ENCODE data around the gene GPR160. TPM values are rescaled to one million over a fixed set of nuclear protein-coding genes. Genes with fewer than 3 reads are reported as not detected.

The GPR160 gene
- polyA plus RNA-seq, 1 donor from 2014 or later, result 4.0 TPM

DNA sequence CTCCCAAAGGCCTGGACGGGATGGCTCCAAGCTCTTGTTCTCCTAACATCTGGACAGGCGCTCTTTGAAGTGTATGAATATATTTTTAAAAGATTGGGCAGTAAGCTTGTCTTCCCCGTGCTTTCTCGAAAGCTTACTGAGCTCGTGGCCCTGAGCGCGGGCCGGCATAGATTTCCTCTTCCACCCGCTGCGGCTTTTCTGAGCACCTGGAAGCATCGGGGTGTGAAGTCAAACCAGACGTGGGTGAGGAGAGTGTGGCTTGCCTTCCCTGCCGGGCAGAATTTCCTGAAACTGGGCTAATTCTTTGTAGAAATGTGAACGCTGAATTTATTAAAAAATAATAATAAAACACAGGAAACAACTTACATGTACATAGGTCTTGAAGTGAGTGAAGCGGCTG lies 25.9 kb downstream of the GPR160 start:
- no peak overlapping the region for H3K27ac ChIP-seq (ENCODE audit: low read length)
- no peaks in the 10 kb centered on the region for H3K36me3 ChIP-seq (ENCODE audit: insufficient read depth, low read length)
- no peak for TF ChIP-seq RAD21 (conservative IDR thresholded peaks at IDR 0.05)
- no peak for TF ChIP-seq EP300 (conservative IDR thresholded peaks at IDR 0.05; ENCODE audit: poor library complexity, severe bottlenecking)
- no peak for TF ChIP-seq TAF1 (IDR thresholded peaks at IDR 0.05; ENCODE audit: low read depth)
- TF ChIP-seq, protein P1, sequence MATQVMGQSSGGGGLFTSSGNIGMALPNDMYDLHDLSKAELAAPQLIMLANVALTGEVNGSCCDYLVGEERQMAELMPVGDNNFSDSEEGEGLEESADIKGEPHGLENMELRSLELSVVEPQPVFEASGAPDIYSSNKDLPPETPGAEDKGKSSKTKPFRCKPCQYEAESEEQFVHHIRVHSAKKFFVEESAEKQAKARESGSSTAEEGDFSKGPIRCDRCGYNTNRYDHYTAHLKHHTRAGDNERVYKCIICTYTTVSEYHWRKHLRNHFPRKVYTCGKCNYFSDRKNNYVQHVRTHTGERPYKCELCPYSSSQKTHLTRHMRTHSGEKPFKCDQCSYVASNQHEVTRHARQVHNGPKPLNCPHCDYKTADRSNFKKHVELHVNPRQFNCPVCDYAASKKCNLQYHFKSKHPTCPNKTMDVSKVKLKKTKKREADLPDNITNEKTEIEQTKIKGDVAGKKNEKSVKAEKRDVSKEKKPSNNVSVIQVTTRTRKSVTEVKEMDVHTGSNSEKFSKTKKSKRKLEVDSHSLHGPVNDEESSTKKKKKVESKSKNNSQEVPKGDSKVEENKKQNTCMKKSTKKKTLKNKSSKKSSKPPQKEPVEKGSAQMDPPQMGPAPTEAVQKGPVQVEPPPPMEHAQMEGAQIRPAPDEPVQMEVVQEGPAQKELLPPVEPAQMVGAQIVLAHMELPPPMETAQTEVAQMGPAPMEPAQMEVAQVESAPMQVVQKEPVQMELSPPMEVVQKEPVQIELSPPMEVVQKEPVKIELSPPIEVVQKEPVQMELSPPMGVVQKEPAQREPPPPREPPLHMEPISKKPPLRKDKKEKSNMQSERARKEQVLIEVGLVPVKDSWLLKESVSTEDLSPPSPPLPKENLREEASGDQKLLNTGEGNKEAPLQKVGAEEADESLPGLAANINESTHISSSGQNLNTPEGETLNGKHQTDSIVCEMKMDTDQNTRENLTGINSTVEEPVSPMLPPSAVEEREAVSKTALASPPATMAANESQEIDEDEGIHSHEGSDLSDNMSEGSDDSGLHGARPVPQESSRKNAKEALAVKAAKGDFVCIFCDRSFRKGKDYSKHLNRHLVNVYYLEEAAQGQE (IDR thresholded peaks at IDR 0.05; ENCODE audit: borderline replicate concordance), result no peak
- TF ChIP-seq POLR2AphosphoS5 (IDR thresholded peaks at IDR 0.05), result no peak
- TF ChIP-seq, protein P2, sequence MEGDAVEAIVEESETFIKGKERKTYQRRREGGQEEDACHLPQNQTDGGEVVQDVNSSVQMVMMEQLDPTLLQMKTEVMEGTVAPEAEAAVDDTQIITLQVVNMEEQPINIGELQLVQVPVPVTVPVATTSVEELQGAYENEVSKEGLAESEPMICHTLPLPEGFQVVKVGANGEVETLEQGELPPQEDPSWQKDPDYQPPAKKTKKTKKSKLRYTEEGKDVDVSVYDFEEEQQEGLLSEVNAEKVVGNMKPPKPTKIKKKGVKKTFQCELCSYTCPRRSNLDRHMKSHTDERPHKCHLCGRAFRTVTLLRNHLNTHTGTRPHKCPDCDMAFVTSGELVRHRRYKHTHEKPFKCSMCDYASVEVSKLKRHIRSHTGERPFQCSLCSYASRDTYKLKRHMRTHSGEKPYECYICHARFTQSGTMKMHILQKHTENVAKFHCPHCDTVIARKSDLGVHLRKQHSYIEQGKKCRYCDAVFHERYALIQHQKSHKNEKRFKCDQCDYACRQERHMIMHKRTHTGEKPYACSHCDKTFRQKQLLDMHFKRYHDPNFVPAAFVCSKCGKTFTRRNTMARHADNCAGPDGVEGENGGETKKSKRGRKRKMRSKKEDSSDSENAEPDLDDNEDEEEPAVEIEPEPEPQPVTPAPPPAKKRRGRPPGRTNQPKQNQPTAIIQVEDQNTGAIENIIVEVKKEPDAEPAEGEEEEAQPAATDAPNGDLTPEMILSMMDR (IDR thresholded peaks at IDR 0.05; ENCODE audit: poor library complexity, severe bottlenecking), result no peak
- TF ChIP-seq SMC3 (conservative IDR thresholded peaks at IDR 0.05; ENCODE audit: poor library complexity), result no peak
- no peak overlapping the region for H3K4me2 ChIP-seq (ENCODE audit: low read length)
- H3K27me3 ChIP-seq (ENCODE audit: insufficient read depth, low read depth, low read length), result no peaks in the 10 kb centered on the region
- no peak overlapping the region for H2AFZ ChIP-seq (ENCODE audit: low read depth, low read length)
- H3K9me3 ChIP-seq (ENCODE audit: low read length), result no peaks in the 10 kb centered on the region
- H4K20me1 ChIP-seq (ENCODE audit: insufficient read depth), result no peaks in the 10 kb centered on the region
- H3K4me3 ChIP-seq (ENCODE audit: low read length), result no peak overlapping the region
- H3K9ac ChIP-seq (ENCODE audit: low read length), result no peak overlapping the region
- H3K79me2 ChIP-seq (replicated peaks; ENCODE audit: insufficient read depth, low read length), result no peaks in the 10 kb centered on the region
- H3F3A ChIP-seq (ENCODE audit: insufficient read depth, low read length, poor library complexity, severe bottlenecking), result no peaks in the 10 kb centered on the region
- no peaks in the 10 kb centered on the region for H3K9me2 ChIP-seq (ENCODE audit: insufficient read depth, low read length)

DNA sequence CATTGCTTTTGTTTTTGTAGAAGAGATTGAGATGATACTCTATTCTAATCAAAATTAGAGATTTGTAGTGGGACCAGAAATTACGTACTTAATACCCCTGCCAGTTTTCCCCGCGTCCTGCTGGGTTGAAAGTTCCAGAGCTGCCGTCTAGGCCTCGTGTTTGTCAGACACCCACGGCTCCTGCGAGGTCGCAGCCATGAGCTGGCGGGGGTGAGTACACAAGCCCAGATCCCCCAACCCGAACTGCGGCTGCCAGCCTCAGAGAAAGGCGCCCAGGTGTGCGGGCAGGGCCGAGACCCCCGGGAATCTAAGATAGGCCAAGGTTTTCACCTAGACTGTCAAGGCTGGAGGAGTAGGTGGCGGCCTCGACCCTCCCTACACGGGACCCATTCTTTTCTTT lies 26.3 kb downstream of the GPR160 start:
- H4K20me1 ChIP-seq (ENCODE audit: insufficient read depth), result no peaks in the 10 kb centered on the region
- no peaks in the 10 kb centered on the region for H3K79me2 ChIP-seq (replicated peaks; ENCODE audit: insufficient read depth, low read length)
- H3K9ac ChIP-seq (ENCODE audit: low read length), result no peak overlapping the region
- TF ChIP-seq, protein P2 (IDR thresholded peaks at IDR 0.05; ENCODE audit: poor library complexity, severe bottlenecking), result no peak
- TF ChIP-seq MXI1 (conservative IDR thresholded peaks at IDR 0.05; ENCODE audit: poor library complexity, severe bottlenecking) (no peak), RAD21 (conservative IDR thresholded peaks at IDR 0.05) (no peak), SMC3 (conservative IDR thresholded peaks at IDR 0.05; ENCODE audit: poor library complexity) (no peak), EP300 (conservative IDR thresholded peaks at IDR 0.05; ENCODE audit: poor library complexity, severe bottlenecking) (no peak), POLR2AphosphoS5 (IDR thresholded peaks at IDR 0.05) (no peak), EZH2 (IDR thresholded peaks at IDR 0.05; ENCODE audit: borderline replicate concordance, insufficient read depth, low read length, poor library complexity, severe bottlenecking) (no peak), TAF1 (IDR thresholded peaks at IDR 0.05; ENCODE audit: low read depth) (no peak)
- TF ChIP-seq, protein P1 (IDR thresholded peaks at IDR 0.05; ENCODE audit: borderline replicate concordance), result no peak
- H3K4me2 ChIP-seq (ENCODE audit: low read length), result no peak overlapping the region
- H3K4me3 ChIP-seq (ENCODE audit: low read length), result no peak overlapping the region
- no peak overlapping the region for H3K27ac ChIP-seq (ENCODE audit: low read length)
- no peaks in the 10 kb centered on the region for H3K9me2 ChIP-seq (ENCODE audit: insufficient read depth, low read length)
- no peaks in the 10 kb centered on the region for H3K27me3 ChIP-seq (ENCODE audit: insufficient read depth, low read depth, low read length)
- no peaks in the 10 kb centered on the region for H3K9me3 ChIP-seq (ENCODE audit: low read length)
- no peaks in the 10 kb centered on the region for H3K36me3 ChIP-seq (ENCODE audit: insufficient read depth, low read length)
- no peak overlapping the region for H2AFZ ChIP-seq (ENCODE audit: low read depth, low read length)
- no peaks in the 10 kb centered on the region for H3F3A ChIP-seq (ENCODE audit: insufficient read depth, low read length, poor library complexity, severe bottlenecking)
